ENCODE measurements around the gene RGS11. TPM values are rescaled to one million over a fixed set of nuclear protein-coding genes. Genes with fewer than 3 reads are reported as not detected.

Gene RGS11
- total RNA-seq, 3 donors from 2014 or later (not counting 1 experiment from before 2014, with no cell fraction given): 0.25 TPM; not detected in 2

GRCh38 chr16:264440-264951 is 11.2 kb downstream of the RGS11 start:
- Mint-ChIP-seq H3K36me3 (no peaks in the 10 kb centered on the region), H3K27me3 (ENCODE audit: low read depth in 2 of 2) (no peaks in the 10 kb centered on the region), H3K27ac (no peak overlapping the region), H3K9me3 (no peaks in the 10 kb centered on the region), H3K4me3 (no peak overlapping the region), H3K4me1 (peaks cover 0 to 17% of the 10 kb centered on the region in 2 donors)
- no peak overlapping the region for H3K4me3 ChIP-seq (ENCODE audit: low read length)
- DNase-seq (no peak), ATAC-seq (no peak)
- H3K4me1 ChIP-seq (ENCODE audit: control insufficient read depth, insufficient read depth, low read length): peaks cover 4% of the 10 kb centered on the region
- peaks cover 26% of the 10 kb centered on the region for H3K36me3 ChIP-seq (ENCODE audit: control insufficient read depth, insufficient read depth, low read length)
- no peak for TF ChIP-seq CTCF (IDR thresholded peaks at IDR 0.05)
- intact Hi-C loops (cut with micrococcal nuclease): no loop called here
- H3K27me3 ChIP-seq (ENCODE audit: control insufficient read depth, insufficient read depth, low read length): no peaks in the 10 kb centered on the region
- WGBS (ENCODE audit: insufficient coverage): 95% methylated on average over 23 of the region's 23 CpGs
- no peaks in the 10 kb centered on the region for H3K9me3 ChIP-seq (ENCODE audit: control insufficient read depth, insufficient read depth, low read length)
- H3K27ac ChIP-seq (ENCODE audit: low read length): no peak overlapping the region

- intact Hi-C loops (cut with micrococcal nuclease): no loop called here
- H3K4me1 Mint-ChIP-seq: peaks cover 6 to 23% of the 10 kb centered on the region in 2 donors
Measured at GRCh38 chr16:263944-264343, 11.8 kb downstream of the RGS11 start.

GRCh38 chr16:263182-263774 is 12.5 kb downstream of the RGS11 start:
- intact Hi-C loops (cut with micrococcal nuclease): no loop called here
- ATAC-seq (no peak), DNase-seq (no peak)
- H3K27me3 ChIP-seq (ENCODE audit: control insufficient read depth, insufficient read depth, low read length): no peaks in the 10 kb centered on the region
- WGBS (ENCODE audit: insufficient coverage): 98% methylated on average over 35 of the region's 35 CpGs
- Mint-ChIP-seq H3K27me3 (ENCODE audit: low read depth in 2 of 2) (no peaks in the 10 kb centered on the region), H3K27ac (no peak overlapping the region), H3K9me3 (no peaks in the 10 kb centered on the region), H3K36me3 (no peaks in the 10 kb centered on the region), H3K4me1 (peaks cover 8 to 25% of the 10 kb centered on the region in 2 donors), H3K4me3 (no peak overlapping the region)
- no peak overlapping the region for H3K4me3 ChIP-seq (ENCODE audit: low read length)
- peaks cover 15% of the 10 kb centered on the region for H3K4me1 ChIP-seq (ENCODE audit: control insufficient read depth, insufficient read depth, low read length)
- peaks cover 28% of the 10 kb centered on the region for H3K36me3 ChIP-seq (ENCODE audit: control insufficient read depth, insufficient read depth, low read length)
- no peaks in the 10 kb centered on the region for H3K9me3 ChIP-seq (ENCODE audit: control insufficient read depth, insufficient read depth, low read length)
- no peak overlapping the region for H3K27ac ChIP-seq (ENCODE audit: low read length)
- no peak for TF ChIP-seq CTCF (IDR thresholded peaks at IDR 0.05)

More at GRCh38 chr16:263944-264343, 11.8 kb downstream of the RGS11 start:
- WGBS (ENCODE audit: insufficient coverage): 96% methylated on average over 17 of the region's 17 CpGs
- no peak overlapping the region for H3K27ac ChIP-seq (ENCODE audit: low read length)
- no peaks in the 10 kb centered on the region for H3K9me3 Mint-ChIP-seq
- peaks cover 28% of the 10 kb centered on the region for H3K36me3 ChIP-seq (ENCODE audit: control insufficient read depth, insufficient read depth, low read length)
- no peaks in the 10 kb centered on the region for H3K27me3 ChIP-seq (ENCODE audit: control insufficient read depth, insufficient read depth, low read length)
- H3K27me3 Mint-ChIP-seq (ENCODE audit: low read depth in 2 of 2): no peaks in the 10 kb centered on the region
- no peak overlapping the region for H3K27ac Mint-ChIP-seq
- H3K4me1 ChIP-seq (ENCODE audit: control insufficient read depth, insufficient read depth, low read length): peaks cover 10% of the 10 kb centered on the region
- ATAC-seq (no peak), DNase-seq (no peak)
- H3K36me3 Mint-ChIP-seq: no peaks in the 10 kb centered on the region
- no peak overlapping the region for H3K4me3 ChIP-seq (ENCODE audit: low read length)
- no peak for TF ChIP-seq CTCF (IDR thresholded peaks at IDR 0.05)
- H3K4me3 Mint-ChIP-seq: no peak overlapping the region
- no peaks in the 10 kb centered on the region for H3K9me3 ChIP-seq (ENCODE audit: control insufficient read depth, insufficient read depth, low read length)
